Panc1 (cell line): Measurements from ENCODE around the gene TSR3. TPM values are rescaled to one million over a fixed set of nuclear protein-coding genes. Genes with fewer than 3 reads are reported as not detected.

Experiments used
- ATAC-seq: fragments of 200-7000 bp; cut with Tn5 transposase; 2 replicates; pipeline ENCODE4 v1.9.1; 2020; ENCODE audit warnings: mild to moderate bottlenecking, moderate library complexity
- BruUV-seq: library from RNA; stranded (reverse); fragments of 400-500 nt; replicated peaks from 2 replicates; lab custom pipeline; 2021; lab: Mats Ljungman, UMichigan
- CTCF ChIA-PET: fragments of 300-600 bp; sonication (Branson Sonifier 250); formaldehyde crosslinking; loops from one replicate; lab custom pipeline; 2022; ENCODE audit warnings: antibody characterized with exemption; lab: Charles Lee
- POLR2A ChIA-PET: fragments of 300-600 bp; sonication (Branson Sonifier 250); formaldehyde crosslinking; loops from one replicate; lab custom pipeline; 2022; ENCODE audit warnings: antibody characterized with exemption; lab: Charles Lee
- DNase-seq: peaks from one replicate; pipeline ENCODE4 v3.0.0-alpha.2; 2010; ENCODE audit warnings: low read depth, low spot score
- H3K27ac ChIP-seq: 2 replicates; pipeline ENCODE4 v1.5.1; 2011; ENCODE audit warnings: mild to moderate bottlenecking, low read length, inconsistent platforms
- H3K27me3 ChIP-seq: fragments of 200-500 bp; sonication (Bioruptor generic); 2 replicates; pipeline ENCODE4 v1.6.0; 2014; ENCODE audit warnings: low read length, inconsistent platforms; ENCODE audit not compliant: control insufficient read depth, insufficient read depth
- H3K36me3 ChIP-seq: fragments of 200-500 bp; sonication (Bioruptor generic); 2 replicates; pipeline ENCODE4 v1.5.1; 2014; ENCODE audit warnings: inconsistent platforms, mild to moderate bottlenecking, low read length, moderate library complexity; ENCODE audit not compliant: control insufficient read depth, insufficient read depth
- H3K4me1 ChIP-seq: 2 replicates; pipeline ENCODE4 v1.5.1; 2011; ENCODE audit warnings: inconsistent platforms, mild to moderate bottlenecking, low read length, moderate library complexity; ENCODE audit not compliant: control insufficient read depth, insufficient read depth
- H3K4me3 ChIP-seq, 2 experiments: 2 replicates each; pipeline ENCODE4 v1.5.1; 2011 to 2012; ENCODE audit warnings: low read depth in 2 of 2, low read length in 2 of 2, mild to moderate bottlenecking in 2 of 2, inconsistent platforms in 1 of 2, moderate library complexity in 1 of 2
- H3K9me3 ChIP-seq: fragments of 200-500 bp; sonication (Bioruptor generic); 2 replicates; pipeline ENCODE4 v1.5.1; 2014; ENCODE audit warnings: low read depth, mild to moderate bottlenecking, inconsistent platforms, low read length, moderate library complexity; ENCODE audit not compliant: control insufficient read depth, insufficient read depth
- CTCF ChIP-seq: fragments of 450-650 bp; IDR thresholded peaks from 2 replicates; pipeline ENCODE4 v1.5.1; 2017; ENCODE audit warnings: mild to moderate bottlenecking
- POLR2AphosphoS5 ChIP-seq: IDR thresholded peaks from 2 replicates; pipeline ENCODE4 v1.6.1; 2012; ENCODE audit warnings: mild to moderate bottlenecking, low read depth, low read length, moderate library complexity
- SIN3A ChIP-seq: IDR thresholded peaks from 2 replicates; pipeline ENCODE4 v1.6.1; 2012; ENCODE audit warnings: low read depth, mild to moderate bottlenecking, low read length, moderate library complexity, borderline replicate concordance; ENCODE audit not compliant: insufficient read depth
- TCF7L2 ChIP-seq: IDR thresholded peaks from 2 replicates; pipeline ENCODE4 v1.6.1; 2011; ENCODE audit warnings: mild to moderate bottlenecking, low read depth, low read length, inconsistent platforms
- in situ Hi-C: cut with HindIII; loops from 2 replicates; pipeline ENCODE4 v1.10.0; 2016; ENCODE audit warnings: low sequenced_read_pairs, low pct_unique_long_range_greater_than_20kb
- intact Hi-C: fragments of 100-400 bp; cut with micrococcal nuclease; formaldehyde crosslinking; loops from one replicate; pipeline ENCODE4 v1.10.0; 2022; ENCODE audit not compliant: unreplicated experiment
- total RNA-seq: library from RNA; stranded (reverse); gene quantifications from one replicate; pipeline ENCODE4 v1.2.1, GENCODE V29; 2021; ENCODE audit not compliant: unreplicated experiment
- TF ChIP-seq, protein P1 (sequence below), 2 experiments: IDR thresholded peaks; 2 replicates each; pipeline ENCODE4 v1.6.1; 2011 to 2012; ENCODE audit warnings: low read depth in 2 of 2, control low read depth in 1 of 2, low read length in 1 of 2, mild to moderate bottlenecking in 1 of 2, moderate library complexity in 1 of 2; ENCODE audit not compliant: insufficient read depth in 1 of 2

The TSR3 gene
- total RNA-seq, 1 experiment from 2014 or later, result 89.7 TPM

DNA sequence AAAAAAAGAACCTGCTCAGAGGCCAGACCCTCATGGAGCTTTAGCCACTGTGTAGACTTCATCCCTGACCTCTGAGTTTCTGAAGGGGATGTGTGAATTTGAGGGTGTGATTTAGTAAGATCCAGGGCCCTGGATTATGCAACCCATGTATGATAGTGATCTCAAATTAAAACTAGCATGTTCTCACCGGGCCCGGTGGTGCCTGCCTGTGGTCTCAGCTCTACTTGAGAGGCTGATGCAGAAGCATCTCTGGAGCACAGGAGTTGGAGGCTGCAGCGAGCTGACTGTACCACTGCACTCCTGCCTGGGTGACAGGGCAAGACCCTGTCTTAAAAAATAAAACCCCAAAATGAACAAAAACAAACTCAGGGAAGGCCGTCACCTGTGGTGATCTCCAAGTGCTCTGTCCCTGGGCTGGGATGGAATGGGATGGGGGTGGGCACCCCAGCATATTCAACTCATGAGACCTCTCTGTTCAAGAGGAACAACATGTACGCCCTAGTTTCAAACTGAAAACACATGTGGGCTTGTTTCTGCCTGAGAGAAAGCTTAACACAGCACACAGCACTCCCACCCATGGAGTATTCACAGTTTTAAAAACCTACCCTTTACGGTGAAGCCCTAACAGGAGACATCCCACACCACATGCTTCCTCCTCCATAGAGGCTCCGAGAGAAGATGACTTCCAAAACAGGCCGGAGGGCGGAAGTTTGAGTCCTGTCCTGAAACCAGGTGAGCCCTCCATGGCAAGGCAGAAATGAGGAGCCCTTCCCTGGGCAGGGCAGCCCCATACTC is 30.1 kb upstream of the TSR3 start:
- no peak for ATAC-seq
- no peak for DNase-seq
- H3K9me3 ChIP-seq, result no peaks in the 10 kb centered on the region
- in situ Hi-C loops, result no loop called here
- H3K4me1 ChIP-seq, result peaks cover 6% of the 10 kb centered on the region; the same call in 1 of the 2 replicates
- TF ChIP-seq CTCF (no peak), SIN3A (no peak), POLR2AphosphoS5 (no peak), TCF7L2 (no peak)
- TF ChIP-seq, protein P1, sequence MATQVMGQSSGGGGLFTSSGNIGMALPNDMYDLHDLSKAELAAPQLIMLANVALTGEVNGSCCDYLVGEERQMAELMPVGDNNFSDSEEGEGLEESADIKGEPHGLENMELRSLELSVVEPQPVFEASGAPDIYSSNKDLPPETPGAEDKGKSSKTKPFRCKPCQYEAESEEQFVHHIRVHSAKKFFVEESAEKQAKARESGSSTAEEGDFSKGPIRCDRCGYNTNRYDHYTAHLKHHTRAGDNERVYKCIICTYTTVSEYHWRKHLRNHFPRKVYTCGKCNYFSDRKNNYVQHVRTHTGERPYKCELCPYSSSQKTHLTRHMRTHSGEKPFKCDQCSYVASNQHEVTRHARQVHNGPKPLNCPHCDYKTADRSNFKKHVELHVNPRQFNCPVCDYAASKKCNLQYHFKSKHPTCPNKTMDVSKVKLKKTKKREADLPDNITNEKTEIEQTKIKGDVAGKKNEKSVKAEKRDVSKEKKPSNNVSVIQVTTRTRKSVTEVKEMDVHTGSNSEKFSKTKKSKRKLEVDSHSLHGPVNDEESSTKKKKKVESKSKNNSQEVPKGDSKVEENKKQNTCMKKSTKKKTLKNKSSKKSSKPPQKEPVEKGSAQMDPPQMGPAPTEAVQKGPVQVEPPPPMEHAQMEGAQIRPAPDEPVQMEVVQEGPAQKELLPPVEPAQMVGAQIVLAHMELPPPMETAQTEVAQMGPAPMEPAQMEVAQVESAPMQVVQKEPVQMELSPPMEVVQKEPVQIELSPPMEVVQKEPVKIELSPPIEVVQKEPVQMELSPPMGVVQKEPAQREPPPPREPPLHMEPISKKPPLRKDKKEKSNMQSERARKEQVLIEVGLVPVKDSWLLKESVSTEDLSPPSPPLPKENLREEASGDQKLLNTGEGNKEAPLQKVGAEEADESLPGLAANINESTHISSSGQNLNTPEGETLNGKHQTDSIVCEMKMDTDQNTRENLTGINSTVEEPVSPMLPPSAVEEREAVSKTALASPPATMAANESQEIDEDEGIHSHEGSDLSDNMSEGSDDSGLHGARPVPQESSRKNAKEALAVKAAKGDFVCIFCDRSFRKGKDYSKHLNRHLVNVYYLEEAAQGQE (IDR thresholded peaks at IDR 0.05; ENCODE audit: insufficient read depth in 1 of 2, low read depth in 2 of 2, low read length in 1 of 2), result no peak
- intact Hi-C loops, result no loop called here
- no TSS peak for BruUV-seq
- no peak overlapping the region for H3K27ac ChIP-seq
- no peak overlapping the region for H3K4me3 ChIP-seq
- H3K36me3 ChIP-seq, result no peaks in the 10 kb centered on the region
- ChIA-PET CTCF (no interaction called here), POLR2A (no interaction called here)
- no peaks in the 10 kb centered on the region for H3K27me3 ChIP-seq

DNA sequence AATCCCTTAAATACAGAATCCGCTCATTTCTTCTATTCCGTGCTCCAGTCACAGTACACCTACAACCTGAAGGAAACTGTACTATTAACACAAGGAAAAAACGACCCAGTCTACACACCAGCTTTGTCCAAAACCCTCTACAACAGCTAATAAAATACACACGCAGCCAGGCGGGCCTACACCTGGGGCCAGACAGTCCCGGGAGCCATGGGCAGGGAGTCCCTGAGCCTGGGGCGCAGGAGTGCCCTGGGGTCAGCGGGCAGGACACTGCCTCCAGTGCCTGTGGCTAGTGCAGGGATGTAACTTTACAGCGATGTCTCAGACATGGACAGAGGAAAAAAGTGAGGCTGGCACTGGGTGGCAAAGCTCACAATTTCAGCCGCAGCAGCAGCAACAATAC is 28.5 kb upstream of the TSR3 start:
- in situ Hi-C loops, result no loop called here
- H3K27me3 ChIP-seq, result no peaks in the 10 kb centered on the region
- POLR2A ChIA-PET, result no interaction called here
- H3K9me3 ChIP-seq, result no peaks in the 10 kb centered on the region
- CTCF ChIA-PET, result interaction anchor here (0.6 to 0.7 kb wide), 3 partner anchors 115 to 1495 kb away, joined by 3 to 8 read pairs (median 5); no protein-coding TSS in a partner anchor
- peak overlapping the region; percentile 50 to 59 for H3K4me3 ChIP-seq
- ATAC-seq (no peak), DNase-seq (no peak)
- no peaks in the 10 kb centered on the region for H3K36me3 ChIP-seq
- intact Hi-C loops, result no loop called here
- no peak overlapping the region for H3K27ac ChIP-seq
- no peak for TF ChIP-seq POLR2AphosphoS5
- no peak for TF ChIP-seq TCF7L2
- TF ChIP-seq, protein P1 (IDR thresholded peaks at IDR 0.05; ENCODE audit: insufficient read depth in 1 of 2, low read depth in 2 of 2, low read length in 1 of 2), result no peak
- no peak for TF ChIP-seq CTCF
- no peak for TF ChIP-seq SIN3A
- H3K4me1 ChIP-seq, result peaks cover 6% of the 10 kb centered on the region; the same call in 1 of the 2 replicates
- no TSS peak for BruUV-seq
